Body of pancreas (tissue), 4 donors: ENCODE data around the gene ACSF3.

Experiments used
- POLR2A ChIP-seq, 3 donors: fragments of 450-650 bp; IDR thresholded peaks; one replicate each; pipeline ENCODE4 v1.6.1; 2016; ENCODE audit warnings: antibody characterized with exemption in 3 of 3, mild to moderate bottlenecking in 2 of 3
- TF ChIP-seq, protein P1 (sequence below), 7 experiments: fragments of 450-650 bp in 4 of 7; fragments of 200-600 bp in 3 of 7; sonication (generic) in 3 of 7; IDR thresholded peaks; one replicate each; pipeline ENCODE4 v1.5.1; 2016 to 2019; ENCODE audit warnings: antibody characterized with exemption in 7 of 7

DNA sequence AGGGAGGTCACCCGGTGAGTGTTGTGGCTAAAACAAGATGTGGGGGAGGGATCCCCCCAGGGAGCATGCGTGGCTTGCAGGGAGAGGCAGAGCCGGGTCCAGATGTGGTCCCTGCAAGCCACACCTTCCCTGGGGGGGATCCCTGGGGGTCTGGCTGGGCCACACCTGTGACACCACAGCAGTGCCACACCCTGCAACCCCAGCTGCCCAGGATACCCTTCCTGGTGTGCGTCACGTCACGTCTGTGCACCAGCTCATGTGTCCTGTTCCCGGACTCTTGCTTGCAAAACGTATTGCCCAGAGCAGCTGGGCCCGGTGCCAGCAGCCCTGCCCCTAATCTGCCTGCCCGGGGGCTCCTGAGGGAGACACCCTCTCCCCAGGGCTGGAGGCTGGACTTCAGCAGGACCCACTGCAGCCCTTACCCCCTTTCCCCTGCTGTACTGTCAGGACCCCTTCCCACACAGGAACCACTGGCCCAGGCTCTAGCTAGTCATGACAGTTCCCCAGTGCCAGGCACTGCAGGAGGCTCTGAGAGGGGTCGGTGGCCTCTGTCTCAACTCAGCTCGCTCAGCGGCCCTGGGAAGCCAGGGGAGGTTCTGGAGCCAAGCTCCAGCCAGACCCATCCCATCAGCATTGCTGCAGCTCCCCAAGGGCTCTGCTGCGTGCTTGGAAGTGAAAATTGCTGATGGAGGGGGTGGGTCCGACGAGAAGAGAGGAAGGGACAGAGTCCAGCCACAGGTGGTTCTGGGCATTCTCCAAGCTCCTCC lies 25.8 kb upstream of the ACSF3 start:
- TF ChIP-seq, protein P1, sequence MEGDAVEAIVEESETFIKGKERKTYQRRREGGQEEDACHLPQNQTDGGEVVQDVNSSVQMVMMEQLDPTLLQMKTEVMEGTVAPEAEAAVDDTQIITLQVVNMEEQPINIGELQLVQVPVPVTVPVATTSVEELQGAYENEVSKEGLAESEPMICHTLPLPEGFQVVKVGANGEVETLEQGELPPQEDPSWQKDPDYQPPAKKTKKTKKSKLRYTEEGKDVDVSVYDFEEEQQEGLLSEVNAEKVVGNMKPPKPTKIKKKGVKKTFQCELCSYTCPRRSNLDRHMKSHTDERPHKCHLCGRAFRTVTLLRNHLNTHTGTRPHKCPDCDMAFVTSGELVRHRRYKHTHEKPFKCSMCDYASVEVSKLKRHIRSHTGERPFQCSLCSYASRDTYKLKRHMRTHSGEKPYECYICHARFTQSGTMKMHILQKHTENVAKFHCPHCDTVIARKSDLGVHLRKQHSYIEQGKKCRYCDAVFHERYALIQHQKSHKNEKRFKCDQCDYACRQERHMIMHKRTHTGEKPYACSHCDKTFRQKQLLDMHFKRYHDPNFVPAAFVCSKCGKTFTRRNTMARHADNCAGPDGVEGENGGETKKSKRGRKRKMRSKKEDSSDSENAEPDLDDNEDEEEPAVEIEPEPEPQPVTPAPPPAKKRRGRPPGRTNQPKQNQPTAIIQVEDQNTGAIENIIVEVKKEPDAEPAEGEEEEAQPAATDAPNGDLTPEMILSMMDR (IDR thresholded peaks at IDR 0.05): no peak
- TF ChIP-seq POLR2A (IDR thresholded peaks at IDR 0.05): no peak
